ENCODE data around the gene RPS25.

DNA sequence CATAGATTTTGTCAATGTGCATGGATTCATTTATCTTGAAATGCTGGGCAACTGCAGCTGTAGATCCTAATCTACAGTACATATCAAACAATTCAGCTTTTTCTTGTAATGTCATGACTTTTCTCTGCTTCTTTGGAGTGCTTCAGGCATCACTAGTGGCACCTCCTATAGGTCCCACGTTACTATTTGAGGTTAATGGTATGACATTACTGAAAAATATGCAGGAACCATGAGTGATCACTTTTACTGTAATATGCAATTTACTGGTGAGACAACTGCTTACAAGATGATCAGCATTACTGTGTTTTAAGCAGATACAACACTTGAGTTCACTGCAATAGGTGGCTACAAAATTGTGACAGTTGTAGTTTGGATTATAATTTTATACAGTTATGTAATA is 17.2 kb downstream of the RPS25 start:
- TF ChIP-seq EZH2 (IDR thresholded peaks at IDR 0.05; ENCODE audit: insufficient read depth, poor library complexity, severe bottlenecking), result no peak
- no peak for TF ChIP-seq EZH2phosphoT487 (IDR thresholded peaks at IDR 0.05; ENCODE audit: insufficient read depth, low read depth)

Measured in GM23248 (cell line).